Measurements from ENCODE around the gene INHA. TPM values are rescaled to one million over a fixed set of nuclear protein-coding genes. Genes with fewer than 3 reads are reported as not detected.

The INHA gene
- polyA plus RNA-seq, 1 of the 3 experiments (the other 2 are of a cell fraction) = 1.2 TPM

DNA sequence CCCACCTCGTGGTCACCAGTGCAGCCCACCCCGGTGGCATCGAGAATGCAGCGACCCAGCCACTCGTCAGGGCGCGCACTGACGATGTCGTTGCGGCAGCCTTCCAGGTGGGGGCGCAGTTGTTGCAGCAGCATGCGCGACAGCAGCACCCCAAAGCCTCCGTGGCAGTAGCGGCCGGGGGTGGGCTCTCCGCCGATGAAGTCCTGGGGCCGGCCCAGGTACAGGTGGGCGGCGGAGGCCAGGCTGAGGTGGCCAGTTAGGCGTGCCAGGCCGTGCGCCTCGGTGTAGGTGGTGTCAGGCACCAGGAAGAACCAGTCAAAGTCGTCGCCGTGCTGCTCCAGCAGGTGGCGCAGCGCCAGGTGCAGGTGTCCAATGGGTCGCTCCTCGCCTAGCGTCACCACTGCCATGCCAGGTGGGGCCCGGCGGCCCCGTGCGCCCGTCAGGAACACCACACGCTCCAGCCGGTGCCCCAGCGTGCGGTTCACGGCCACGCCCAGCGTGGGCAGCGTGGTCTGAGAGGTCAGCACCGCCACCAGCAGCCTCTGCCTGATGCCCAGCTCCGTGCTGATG, 30.4 kb upstream of the INHA start:
- Histone ChIP-seq H4K20me1 (ENCODE audit: insufficient read depth) (peaks cover 20% of the 10 kb centered on the region), H3K27me3 (ENCODE audit: insufficient read depth) (no peaks in the 10 kb centered on the region), H3K4me2 (peak overlapping the region; percentile 97), H3K36me3 (replicated peaks in 1 of 2; ENCODE audit: control insufficient read depth in 1 of 2, insufficient read depth in 2 of 2, low read length in 1 of 2) (peaks cover 9 to 30% of the 10 kb centered on the region in 2 experiments), H2AFZ (ENCODE audit: low read depth) (no peak overlapping the region), H3K79me2 (ENCODE audit: insufficient read depth) (peaks cover 13% of the 10 kb centered on the region), H3K9ac (no peak overlapping the region), H3K27ac (ENCODE audit: low read depth in 2 of 2, low read length in 1 of 2) (no peak overlapping the region; a peak in 1 of 4 replicates), H3K9me3 (no peaks in the 10 kb centered on the region), H3K4me3 (ENCODE audit: low read depth in 2 of 2, low read length in 1 of 2) (peak overlapping the region; percentile 62 to 86; a peak in 3 of 4 replicates), H3K4me1 (ENCODE audit: control insufficient read depth in 1 of 2, insufficient read depth in 2 of 2, low read depth in 1 of 2, low read length in 1 of 2) (peaks cover 7 to 30% of the 10 kb centered on the region in 2 experiments; a peak in 2 of 4 replicates), H3F3A (replicated peaks; ENCODE audit: insufficient read depth) (peaks cover 6% of the 10 kb centered on the region), H3K9me2 (no peaks in the 10 kb centered on the region)
- CTCF ChIA-PET = interaction anchor here (0.6 to 62.1 kb wide), 78 partner anchors 8 to 288 kb away, joined by 3 to 2824 read pairs (median 4); partner anchors contain the start of genes ASIC4, GMPPA, OBSL1 and STK11IP
- peak; percentile 87 for DNase-seq
- 7% methylated on average over 27 of the region's 48 CpGs for WGBS (ENCODE audit: low lambda C conversion rate)
- POLR2A ChIA-PET = interaction anchor here (0.6 to 0.8 kb wide), 4 partner anchors 16 to 297 kb away, joined by 3 to 5 read pairs (median 3); partner anchors contain the start of gene STK11IP
- TF ChIP-seq, protein P1, sequence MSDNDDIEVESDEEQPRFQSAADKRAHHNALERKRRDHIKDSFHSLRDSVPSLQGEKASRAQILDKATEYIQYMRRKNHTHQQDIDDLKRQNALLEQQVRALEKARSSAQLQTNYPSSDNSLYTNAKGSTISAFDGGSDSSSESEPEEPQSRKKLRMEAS (IDR thresholded peaks at IDR 0.05; ENCODE audit: low read depth) = 0 out of 2 replicates have a peak, but pooled peaks have one; percentile 25
- TF ChIP-seq RAD21 (IDR thresholded peaks at IDR 0.05; ENCODE audit: low read length) (peak; percentile 52), SMC3 (IDR thresholded peaks at IDR 0.05; ENCODE audit: low read depth, low read length) (peak; percentile 71), MXI1 (IDR thresholded peaks at IDR 0.05; ENCODE audit: low read depth, low read length) (peak; percentile 46; the same call in 1 of the 2 replicates), TCF12 (IDR thresholded peaks at IDR 0.05) (no peak), FOXM1 (IDR thresholded peaks at IDR 0.05; ENCODE audit: low read depth) (no peak), ELF1 (IDR thresholded peaks at IDR 0.05) (peak; percentile 51; the same call in 1 of the 2 replicates), FOXJ3 (CRISPR knock-in tag; IDR thresholded peaks at IDR 0.05) (no peak), NFIC (IDR thresholded peaks at IDR 0.05; ENCODE audit: borderline replicate concordance) (no peak), MEF2A (IDR thresholded peaks at IDR 0.05; ENCODE audit: borderline replicate concordance, low read depth) (no peak)
- TF ChIP-seq, protein P2, sequence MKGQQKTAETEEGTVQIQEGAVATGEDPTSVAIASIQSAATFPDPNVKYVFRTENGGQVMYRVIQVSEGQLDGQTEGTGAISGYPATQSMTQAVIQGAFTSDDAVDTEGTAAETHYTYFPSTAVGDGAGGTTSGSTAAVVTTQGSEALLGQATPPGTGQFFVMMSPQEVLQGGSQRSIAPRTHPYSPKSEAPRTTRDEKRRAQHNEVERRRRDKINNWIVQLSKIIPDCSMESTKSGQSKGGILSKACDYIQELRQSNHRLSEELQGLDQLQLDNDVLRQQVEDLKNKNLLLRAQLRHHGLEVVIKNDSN (IDR thresholded peaks at IDR 0.05; ENCODE audit: borderline replicate concordance, low read depth) = no peak
- TF ChIP-seq, protein P3, sequence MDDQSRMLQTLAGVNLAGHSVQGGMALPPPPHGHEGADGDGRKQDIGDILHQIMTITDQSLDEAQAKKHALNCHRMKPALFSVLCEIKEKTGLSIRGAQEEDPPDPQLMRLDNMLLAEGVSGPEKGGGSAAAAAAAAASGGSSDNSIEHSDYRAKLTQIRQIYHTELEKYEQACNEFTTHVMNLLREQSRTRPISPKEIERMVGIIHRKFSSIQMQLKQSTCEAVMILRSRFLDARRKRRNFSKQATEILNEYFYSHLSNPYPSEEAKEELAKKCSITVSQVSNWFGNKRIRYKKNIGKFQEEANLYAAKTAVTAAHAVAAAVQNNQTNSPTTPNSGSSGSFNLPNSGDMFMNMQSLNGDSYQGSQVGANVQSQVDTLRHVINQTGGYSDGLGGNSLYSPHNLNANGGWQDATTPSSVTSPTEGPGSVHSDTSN (IDR thresholded peaks at IDR 0.05) = no peak
- TF ChIP-seq, protein P4, sequence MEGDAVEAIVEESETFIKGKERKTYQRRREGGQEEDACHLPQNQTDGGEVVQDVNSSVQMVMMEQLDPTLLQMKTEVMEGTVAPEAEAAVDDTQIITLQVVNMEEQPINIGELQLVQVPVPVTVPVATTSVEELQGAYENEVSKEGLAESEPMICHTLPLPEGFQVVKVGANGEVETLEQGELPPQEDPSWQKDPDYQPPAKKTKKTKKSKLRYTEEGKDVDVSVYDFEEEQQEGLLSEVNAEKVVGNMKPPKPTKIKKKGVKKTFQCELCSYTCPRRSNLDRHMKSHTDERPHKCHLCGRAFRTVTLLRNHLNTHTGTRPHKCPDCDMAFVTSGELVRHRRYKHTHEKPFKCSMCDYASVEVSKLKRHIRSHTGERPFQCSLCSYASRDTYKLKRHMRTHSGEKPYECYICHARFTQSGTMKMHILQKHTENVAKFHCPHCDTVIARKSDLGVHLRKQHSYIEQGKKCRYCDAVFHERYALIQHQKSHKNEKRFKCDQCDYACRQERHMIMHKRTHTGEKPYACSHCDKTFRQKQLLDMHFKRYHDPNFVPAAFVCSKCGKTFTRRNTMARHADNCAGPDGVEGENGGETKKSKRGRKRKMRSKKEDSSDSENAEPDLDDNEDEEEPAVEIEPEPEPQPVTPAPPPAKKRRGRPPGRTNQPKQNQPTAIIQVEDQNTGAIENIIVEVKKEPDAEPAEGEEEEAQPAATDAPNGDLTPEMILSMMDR (IDR thresholded peaks at IDR 0.05) = peak; percentile 100
